GM12892 (cell line): ENCODE data around the gene ODAD2.

Experiments
- POLR2A ChIP-seq: IDR thresholded peaks from 2 replicates; pipeline ENCODE4 v1.6.1; 2011; ENCODE audit warnings: low read depth, low read length, control low read depth
- POLR2AphosphoS5 ChIP-seq: IDR thresholded peaks from 2 replicates; pipeline ENCODE4 v1.6.1; 2011; ENCODE audit warnings: low read depth, low read length, control low read depth

GRCh38 chr10:28020080-28020860 is 21.4 kb upstream of the ODAD2 start:
- TF ChIP-seq POLR2A (no peak), POLR2AphosphoS5 (no peak)
